GM18867 (cell line): ENCODE results near the gene FAM20C.

Source experiments
- ATAC-seq: cut with Tn5 transposase; IDR thresholded peaks from one replicate; pipeline ENCODE4 v1.9.1; 2021; ENCODE audit warnings: mild to moderate bottlenecking, moderate library complexity; ENCODE audit not compliant: unreplicated experiment

The FAM20C gene

GRCh38 chr7:300546-301290 lies 108.3 kb downstream of the FAM20C start:
- ATAC-seq = no peak

- ATAC-seq = no peak
Measured at GRCh38 chr7:301291-302053, 109.1 kb downstream of the FAM20C start.

- ATAC-seq = no peak
Measured at GRCh38 chr7:302054-302992, 110.0 kb downstream of the FAM20C start.

DNA sequence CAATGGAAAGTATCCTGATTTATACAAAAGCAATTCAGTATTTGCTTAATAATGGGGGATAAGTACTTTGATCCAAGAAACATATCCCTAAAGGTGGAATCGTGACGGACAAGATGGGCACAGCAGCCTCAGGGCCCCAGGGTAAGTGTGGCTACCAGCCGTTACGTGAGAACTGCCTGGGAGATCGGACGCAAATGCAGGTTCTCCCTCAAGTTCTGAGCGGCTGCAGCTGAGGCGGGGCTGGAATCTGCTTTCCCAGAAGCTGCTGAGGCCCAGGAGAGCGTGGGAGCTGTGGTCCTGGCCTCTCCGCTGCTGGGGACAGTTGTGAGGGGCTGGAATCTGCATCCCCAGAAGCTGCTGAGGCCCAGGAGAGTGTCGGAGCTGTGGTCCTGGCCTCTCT lies 111.1 kb downstream of the FAM20C start:
- ATAC-seq = no peak

DNA sequence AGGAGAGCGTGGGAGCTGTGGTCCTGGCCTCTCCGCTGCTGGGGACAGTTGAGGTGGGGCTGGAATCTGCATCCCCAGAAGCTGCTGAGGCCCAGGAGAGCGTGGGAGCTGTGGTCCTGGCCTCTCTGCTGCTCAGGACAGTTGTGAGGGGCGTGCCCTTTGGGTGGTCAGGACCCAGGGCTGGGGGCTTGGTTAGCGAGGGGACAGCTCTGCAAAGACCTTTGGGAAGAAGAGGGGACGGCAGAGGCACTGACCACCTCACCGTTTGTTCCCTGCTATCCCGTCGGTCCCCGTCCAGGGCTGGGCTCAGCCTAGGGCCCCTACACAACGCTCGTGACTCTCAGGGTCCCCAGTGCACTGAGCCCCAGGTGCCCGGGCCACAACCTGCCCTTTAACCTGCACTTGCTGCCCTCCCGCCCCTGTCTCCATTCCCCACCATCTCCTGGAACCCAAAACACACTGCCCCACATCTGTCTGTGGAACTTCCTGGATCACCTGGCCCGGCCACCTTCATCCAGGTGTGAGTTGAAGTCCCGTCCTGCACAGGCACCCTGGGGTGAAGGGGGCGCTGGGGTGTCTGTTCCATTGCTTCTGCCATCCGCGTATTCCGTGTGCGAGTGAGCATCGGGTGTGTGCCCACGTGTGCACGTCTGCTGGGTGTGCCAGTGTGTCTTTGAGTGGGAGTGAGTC lies 111.7 kb downstream of the FAM20C start:
- ATAC-seq = no peak

- ATAC-seq = no peak
Measured at GRCh38 chr7:304574-305409, 112.4 kb downstream of the FAM20C start.

DNA sequence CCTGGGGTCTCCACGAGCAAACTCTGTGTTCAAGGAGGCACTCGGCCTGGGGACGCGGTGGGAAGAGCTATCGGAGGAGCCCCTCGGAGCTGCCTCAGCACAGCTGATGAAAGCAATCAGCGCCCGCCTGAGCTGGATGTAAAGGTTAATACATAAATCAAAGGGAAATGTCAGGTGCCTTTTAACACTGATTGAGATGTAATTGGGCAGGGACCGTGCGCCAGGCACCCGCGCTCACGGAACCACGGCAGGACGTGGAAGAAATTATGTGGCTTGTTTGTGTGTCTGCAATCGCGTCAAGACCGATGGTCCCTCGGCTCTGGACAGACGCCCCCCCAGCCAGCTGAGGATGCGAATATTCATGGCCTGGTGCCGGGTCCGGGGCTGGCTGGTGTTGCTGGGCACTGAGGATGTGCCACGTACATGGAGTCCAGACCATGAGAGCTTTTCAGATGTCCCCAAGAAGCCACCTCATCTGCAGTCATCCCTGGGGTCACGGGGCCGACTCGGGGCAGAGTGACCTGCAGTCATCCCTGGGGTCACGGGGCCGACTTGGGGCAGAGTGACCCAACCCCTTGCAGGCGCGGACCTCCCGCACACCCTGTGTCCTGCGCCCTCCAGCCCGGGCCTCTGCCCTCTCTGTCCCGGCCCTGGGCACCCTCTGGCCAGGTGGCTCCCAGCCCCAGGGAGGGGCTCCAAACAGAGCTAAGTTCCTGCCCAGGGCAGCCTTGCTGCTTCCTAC lies 113.2 kb downstream of the FAM20C start:
- ATAC-seq = no peak

DNA sequence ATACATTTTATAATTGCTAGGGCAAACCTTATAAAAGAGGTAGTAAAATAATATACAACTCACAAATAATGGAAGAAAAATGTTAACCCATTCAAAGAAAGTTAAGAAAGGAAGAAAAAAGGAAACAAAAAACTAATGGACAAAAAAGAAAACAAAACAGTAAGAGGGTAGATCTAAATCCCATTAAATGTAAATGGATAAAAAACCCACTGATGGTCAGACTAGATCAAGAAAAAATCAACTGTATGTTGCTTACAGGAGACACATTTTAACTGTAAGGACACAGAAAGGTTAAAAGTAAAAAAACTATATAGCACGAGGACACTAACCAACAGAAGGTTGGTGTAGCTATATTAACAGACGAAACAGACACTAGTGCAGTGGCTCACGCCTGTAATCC lies 115.6 kb downstream of the FAM20C start:
- ATAC-seq = no peak

- ATAC-seq = no peak
Measured at GRCh38 chr7:309586-310228, 117.3 kb downstream of the FAM20C start.
